ENCODE measurements around the gene EDDM13. TPM values are rescaled to one million over a fixed set of nuclear protein-coding genes. Genes with fewer than 3 reads are reported as not detected.

Gene EDDM13
- total RNA-seq = not detected in 2 replicates

GRCh38 chr19:56272161-56272798 is at the start of gene EDDM13:
EDDM13 (plus strand) TSS chr19:56272748; CDS start chr19:56272835, 87 bp downstream.

GRCh38 chr19:56314381-56315076 is 42.0 kb downstream of the EDDM13 start, which contains the start of gene ZSCAN5A:
ZSCAN5A (minus strand) TSS chr19:56314839; CDS start chr19:56225046, 89,793 bp downstream.

Other genes starting within 250 kb of the EDDM13 start
- gene ZNF787, start 151.5 kb upstream of the EDDM13 start, total RNA-seq = 20.8 and 25.0 TPM in 2 replicates
- 9.6 and 11.7 TPM in 2 replicates for gene ZNF444, start 131.5 kb upstream of the EDDM13 start, total RNA-seq
- not detected in 2 replicates for gene GALP, start 96.7 kb upstream of the EDDM13 start, total RNA-seq
- gene ZSCAN5B, start 75.0 kb upstream of the EDDM13 start, total RNA-seq = not detected in 2 replicates
- not detected in 2 replicates for gene ZSCAN5C, start 70.5 kb upstream of the EDDM13 start, total RNA-seq
- gene ZSCAN5A, start 42.1 kb downstream of the EDDM13 start, total RNA-seq = 3.4 and 4.7 TPM in 2 replicates
- 2.1 and 2.8 TPM in 2 replicates for gene ZNF582, start 120.8 kb downstream of the EDDM13 start, total RNA-seq
- gene ZNF583, start 131.6 kb downstream of the EDDM13 start, total RNA-seq = 4.2 and 4.4 TPM in 2 replicates
- 3.2 and 4.0 TPM in 2 replicates for gene ZNF667, start 204.6 kb downstream of the EDDM13 start, total RNA-seq
- gene ZNF471, start 235.1 kb downstream of the EDDM13 start, total RNA-seq = 3.8 and 4.4 TPM in 2 replicates